Adrenal gland (tissue), 12 donors: Measurements from ENCODE around the gene SELENOP. TPM values are rescaled to one million over a fixed set of nuclear protein-coding genes. Genes with fewer than 3 reads are reported as not detected.

Source experiments
- DNase-seq, 7 donors: peaks; one replicate each; pipeline ENCODE4 v3.0.0-alpha.2; 2019 to 2020
- H3K27ac ChIP-seq, 5 donors: fragments of 200-600 bp; sonication (generic) in 4 of 5; 1 replicate in 3 of 5; 2 replicates in 2 of 5; pipeline versions ENCODE4 v1.5.1 to v1.8.0; 2016 to 2020; ENCODE audit warnings: mild to moderate bottlenecking in 1 of 5
- H3K27me3 ChIP-seq: fragments of 200-600 bp; 2 replicates; pipeline ENCODE4 v1.8.0; 2021
- H3K36me3 ChIP-seq, 2 donors: fragments of 200-600 bp; replicated peaks in 1 of 2; 1 replicate in 1 of 2; 2 replicates in 1 of 2; pipeline versions ENCODE4 v1.5.1 to v1.8.0; 2018 to 2022
- H3K4me1 ChIP-seq, 2 donors: fragments of 200-600 bp; replicated peaks in 1 of 2; 1 replicate in 1 of 2; 2 replicates in 1 of 2; pipeline versions ENCODE4 v1.5.1 to v1.8.0; 2018 to 2021
- H3K4me3 ChIP-seq, 4 donors: fragments of 200-600 bp; sonication (generic) in 3 of 4; one replicate each; pipeline ENCODE4 v1.5.1; 2016 to 2018
- H3K9me3 ChIP-seq, 3 donors: fragments of 200-600 bp; sonication (generic) in 1 of 3; replicated peaks in 1 of 3; 1 replicate in 2 of 3; 2 replicates in 1 of 3; pipeline versions ENCODE4 v1.5.1 to v1.8.0; 2016 to 2021
- POLR2A ChIP-seq, 2 donors: fragments of 450-650 bp; IDR thresholded peaks; one replicate each; pipeline ENCODE4 v1.6.1; 2017; ENCODE audit warnings: antibody characterized with exemption in 2 of 2, mild to moderate bottlenecking in 2 of 2, moderate library complexity in 1 of 2
- WGBS, 4 donors: extraction: QIAGEN DNeasy Blood & Tissue Kit in 2 of 4; methylation state at CpG; one replicate each; pipeline versions ENCODE4 v1.1.5 to v1.1.7; 2013 to 2017; 5-methylcytosine and 5-hydroxymethylcytosine counted together
- intact Hi-C, 2 donors: fragments of 100-400 bp; cut with DNase I; formaldehyde crosslinking; loops; one replicate each; pipeline versions ENCODE4 v1.14.1 to v1.15.0; 2022 to 2023
- polyA plus RNA-seq, 3 donors: library from polyadenylated mRNA; stranded (reverse); fragments of 200-250 nt in 2 of 3; fragments of 350-450 nt in 1 of 3; fragmentation: Illumina TruSeq in 1 of 3; extraction: RNeasy Lipid Tissue Mini Kit (QIAGEN cat#74804) in 1 of 3; gene quantifications; one replicate each; pipeline ENCODE4 v1.2.3, GENCODE V29; 2013 to 2014
- total RNA-seq, 9 donors: library from RNA; depleted of rRNA in 4 of 9; stranded (reverse); fragments of >200 nt in 4 of 9; fragments of 120-200 nt in 1 of 9; fragmentation: NEBNext Ultra II Directional in 1 of 9; extraction: Animal tissue kit (Norgen Biotek cat#: 25700) in 1 of 9; gene quantifications; one replicate each; pipeline versions ENCODE4 v1.1.0 to v1.2.4, GENCODE V29; 2013 to 2023
- TF ChIP-seq, protein P1 (sequence below), 6 experiments: fragments of 450-650 bp in 4 of 6; fragments of 200-600 bp in 2 of 6; sonication (generic) in 1 of 6; IDR thresholded peaks; 1 replicate in 5 of 6; 2 replicates in 1 of 6; pipeline versions ENCODE4 v1.5.1 to v1.8.0; 2016 to 2021; ENCODE audit warnings: antibody characterized with exemption in 6 of 6, mild to moderate bottlenecking in 2 of 6, moderate library complexity in 1 of 6
- donor health status: healthy with polysubstance abuse.
- donor health status: Bipolar disorder and iron deficiency.
- donor health status: DM: yes; HTN: yes; CAD: no.
- donor health status: DM: no; HTN: no; CAD: no.
- donor health status: DM: no; HTN: no; CAD: no.
- donor health status: DM: yes; HTN: yes; CAD: no.

Gene SELENOP
- total and polyA plus RNA-seq, 12 donors: 66.0 to 1,654 (median 662) TPM

DNA sequence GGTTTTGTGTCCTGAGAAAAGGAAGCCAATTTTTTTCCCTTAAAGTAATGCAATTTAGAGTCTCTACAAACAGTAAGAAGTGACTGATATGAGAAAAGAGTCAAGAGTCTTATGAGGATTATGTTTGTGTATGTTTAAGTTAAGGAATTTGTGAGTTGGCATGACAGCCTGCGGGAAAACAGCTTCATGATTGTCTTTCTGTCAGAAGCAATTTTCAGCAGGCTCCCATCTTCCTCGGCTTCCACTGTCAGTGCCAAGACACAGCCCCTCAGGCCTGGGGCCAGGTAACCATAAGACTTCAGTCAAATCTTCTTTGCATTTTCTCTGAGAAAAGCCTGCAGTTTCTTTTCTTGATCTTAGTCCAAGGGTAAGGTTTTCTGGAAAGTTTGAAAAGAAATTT lies 17.0 kb upstream of the SELENOP start:
- Histone ChIP-seq H3K9me3 (no peaks in the 10 kb centered on the region), H3K27ac (no peak overlapping the region), H3K36me3 (no peaks in the 10 kb centered on the region), H3K4me3 (no peak overlapping the region), H3K4me1 (peaks cover 0 to 5% of the 10 kb centered on the region in 2 donors), H3K27me3 (no peaks in the 10 kb centered on the region)
- 80 to 94% (median 84%) methylated on average over 2 of the region's 2 CpGs for WGBS, 4 donors
- TF ChIP-seq POLR2A (IDR thresholded peaks at IDR 0.05): no peak
- TF ChIP-seq, protein P1, sequence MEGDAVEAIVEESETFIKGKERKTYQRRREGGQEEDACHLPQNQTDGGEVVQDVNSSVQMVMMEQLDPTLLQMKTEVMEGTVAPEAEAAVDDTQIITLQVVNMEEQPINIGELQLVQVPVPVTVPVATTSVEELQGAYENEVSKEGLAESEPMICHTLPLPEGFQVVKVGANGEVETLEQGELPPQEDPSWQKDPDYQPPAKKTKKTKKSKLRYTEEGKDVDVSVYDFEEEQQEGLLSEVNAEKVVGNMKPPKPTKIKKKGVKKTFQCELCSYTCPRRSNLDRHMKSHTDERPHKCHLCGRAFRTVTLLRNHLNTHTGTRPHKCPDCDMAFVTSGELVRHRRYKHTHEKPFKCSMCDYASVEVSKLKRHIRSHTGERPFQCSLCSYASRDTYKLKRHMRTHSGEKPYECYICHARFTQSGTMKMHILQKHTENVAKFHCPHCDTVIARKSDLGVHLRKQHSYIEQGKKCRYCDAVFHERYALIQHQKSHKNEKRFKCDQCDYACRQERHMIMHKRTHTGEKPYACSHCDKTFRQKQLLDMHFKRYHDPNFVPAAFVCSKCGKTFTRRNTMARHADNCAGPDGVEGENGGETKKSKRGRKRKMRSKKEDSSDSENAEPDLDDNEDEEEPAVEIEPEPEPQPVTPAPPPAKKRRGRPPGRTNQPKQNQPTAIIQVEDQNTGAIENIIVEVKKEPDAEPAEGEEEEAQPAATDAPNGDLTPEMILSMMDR (IDR thresholded peaks at IDR 0.05): no peak
- intact Hi-C loops: no loop called here
- DNase-seq: no peak

DNA sequence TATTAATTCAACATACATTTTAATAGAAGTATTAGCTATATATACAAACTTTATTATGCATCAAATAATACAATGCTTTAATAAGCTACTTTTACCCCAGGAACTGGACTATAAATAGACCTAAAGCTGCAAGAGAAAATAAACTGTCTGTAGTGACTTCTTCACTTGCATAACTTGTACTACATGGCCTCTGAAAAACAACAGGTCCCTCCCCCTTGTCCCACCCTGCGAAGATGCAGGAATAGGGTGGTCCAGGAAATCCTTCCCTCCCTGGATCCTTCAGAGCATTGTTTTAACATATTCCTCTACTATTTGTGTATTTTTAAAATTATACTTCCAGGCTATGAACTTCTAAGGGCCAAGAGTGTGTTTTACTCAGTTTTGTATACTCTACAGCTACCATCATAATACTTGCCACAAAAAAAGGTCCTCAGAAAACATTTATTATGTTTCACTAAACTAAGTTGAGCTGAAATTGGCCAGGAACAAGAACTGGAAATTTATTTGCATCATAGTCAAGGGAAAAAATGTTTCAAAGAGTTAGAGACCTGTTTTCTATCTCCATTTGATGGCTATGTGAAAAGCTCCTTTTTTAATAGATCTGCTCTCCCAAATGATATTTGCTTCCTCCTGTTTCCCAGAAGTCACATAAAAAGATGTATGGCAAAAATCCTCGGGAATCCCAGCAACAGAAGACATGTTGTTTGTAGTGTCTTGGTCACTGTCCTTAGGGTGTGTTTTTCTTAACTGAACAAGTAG lies 15.2 kb upstream of the SELENOP start:
- H3K27me3 ChIP-seq: no peaks in the 10 kb centered on the region
- no peak overlapping the region for H3K27ac ChIP-seq
- no peak overlapping the region for H3K4me3 ChIP-seq
- DNase-seq: no peak
- no peak for TF ChIP-seq POLR2A (IDR thresholded peaks at IDR 0.05)
- TF ChIP-seq, protein P1 (IDR thresholded peaks at IDR 0.05): no peak
- intact Hi-C loops: no loop called here
- WGBS, 4 donors: 44 to 69% (median 54%) methylated on average over 2 of the region's 2 CpGs
- no peaks in the 10 kb centered on the region for H3K9me3 ChIP-seq
- peaks cover 0 to 5% of the 10 kb centered on the region in 2 donors for H3K4me1 ChIP-seq
- H3K36me3 ChIP-seq: no peaks in the 10 kb centered on the region

DNA sequence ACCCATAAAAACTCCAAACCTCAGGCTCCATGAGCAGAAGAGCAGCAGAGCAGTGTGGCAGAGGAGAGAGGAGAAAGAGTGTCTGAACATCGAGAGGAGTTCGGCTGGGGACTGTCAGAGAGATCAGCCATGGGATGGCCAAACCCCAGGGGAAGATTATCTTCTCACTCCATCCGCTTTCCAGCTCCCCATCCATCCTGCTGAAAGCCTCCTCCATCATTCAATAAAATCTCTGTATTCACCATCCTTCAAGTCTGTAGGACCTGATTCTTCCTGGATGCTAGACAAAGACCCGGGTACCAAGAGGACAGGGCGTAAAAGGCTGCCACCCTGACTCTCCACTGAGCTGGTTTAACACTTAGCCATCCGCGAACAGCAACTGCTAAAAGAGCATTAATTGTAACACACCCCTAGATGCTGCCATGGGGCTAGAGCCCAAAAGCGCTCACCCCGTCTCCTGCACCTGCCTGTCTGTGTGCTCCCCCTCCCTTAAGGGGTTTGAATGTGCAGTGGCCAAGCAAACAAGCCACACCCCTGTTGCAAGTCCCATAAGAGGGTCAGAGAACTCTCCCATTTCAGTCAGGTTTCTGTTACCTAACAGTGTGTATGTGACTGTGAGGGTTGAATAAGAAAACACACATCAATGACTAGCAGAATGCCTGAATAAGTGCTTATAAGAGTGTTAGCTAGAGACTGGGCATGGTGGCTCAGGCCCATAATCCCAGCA lies 13.9 kb upstream of the SELENOP start:
- 81 to 93% (median 85%) methylated on average over 7 to 9 of the region's 9 CpGs for WGBS, 4 donors
- H3K36me3 ChIP-seq: no peaks in the 10 kb centered on the region
- no peak overlapping the region for H3K27ac ChIP-seq
- TF ChIP-seq, protein P1 (IDR thresholded peaks at IDR 0.05): no peak
- no peak for TF ChIP-seq POLR2A (IDR thresholded peaks at IDR 0.05)
- H3K9me3 ChIP-seq: no peaks in the 10 kb centered on the region
- no peak overlapping the region for H3K4me3 ChIP-seq
- peaks cover 0 to 5% of the 10 kb centered on the region in 2 donors for H3K4me1 ChIP-seq
- intact Hi-C loops: no loop called here
- no peaks in the 10 kb centered on the region for H3K27me3 ChIP-seq
- no peak for DNase-seq

DNA sequence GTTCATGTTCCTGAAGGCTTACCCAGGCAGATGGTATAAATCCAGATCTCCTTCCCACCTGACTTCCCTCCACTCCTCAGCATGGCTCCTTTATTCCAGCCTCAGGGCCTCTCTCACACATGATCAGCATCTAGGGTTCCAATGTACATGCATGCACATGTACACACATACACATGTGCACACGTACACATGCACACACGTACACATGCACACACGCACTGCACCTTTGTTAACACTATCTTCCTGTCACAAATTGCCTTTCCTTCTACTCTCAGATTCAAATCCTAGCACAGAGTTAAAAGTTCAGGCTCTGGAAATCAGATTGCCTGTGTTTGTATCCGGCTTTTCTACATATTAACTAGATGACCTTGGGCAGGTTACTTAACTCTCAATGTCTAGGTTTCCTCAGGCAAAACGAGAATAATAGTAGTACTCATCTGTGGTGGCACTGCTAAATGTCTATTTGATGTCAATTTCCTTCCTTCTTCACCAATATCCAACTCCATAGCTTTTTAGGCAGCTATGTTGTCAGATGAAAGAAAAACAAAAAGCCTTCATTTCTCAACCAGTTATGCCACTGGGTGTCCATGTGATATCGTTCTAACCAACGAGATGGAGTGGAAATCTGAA lies 12.8 kb upstream of the SELENOP start:
- no peak overlapping the region for H3K4me3 ChIP-seq
- H3K4me1 ChIP-seq: peaks cover 0 to 5% of the 10 kb centered on the region in 2 donors
- no peaks in the 10 kb centered on the region for H3K36me3 ChIP-seq
- intact Hi-C loops: no loop called here
- no peak for DNase-seq
- no peak overlapping the region for H3K27ac ChIP-seq
- WGBS, 4 donors: 67 to 74% (median 71%) methylated on average over 7 of the region's 7 CpGs
- no peaks in the 10 kb centered on the region for H3K27me3 ChIP-seq
- H3K9me3 ChIP-seq: no peaks in the 10 kb centered on the region
- TF ChIP-seq, protein P1 (IDR thresholded peaks at IDR 0.05): no peak
- TF ChIP-seq POLR2A (IDR thresholded peaks at IDR 0.05): no peak
